Ishikawa (cell line): ENCODE results near the gene UNC5C.

ENCODE experiments used
- CEBPB ChIP-seq: IDR thresholded peaks from 2 replicates; pipeline ENCODE4 v1.6.1; 2012
- CREB1 ChIP-seq: IDR thresholded peaks from 2 replicates; pipeline ENCODE4 v1.6.1; 2012; ENCODE audit warnings: low read depth
- EGR1 ChIP-seq: IDR thresholded peaks from 2 replicates; pipeline ENCODE4 v1.6.1; 2012
- EP300 ChIP-seq: IDR thresholded peaks from 2 replicates; pipeline ENCODE4 v1.6.1; 2012; ENCODE audit warnings: borderline replicate concordance
- FOXM1 ChIP-seq: IDR thresholded peaks from 2 replicates; pipeline ENCODE4 v1.6.1; 2012; ENCODE audit warnings: low read depth, borderline replicate concordance
- NFIC ChIP-seq: IDR thresholded peaks from 2 replicates; pipeline ENCODE4 v1.6.1; 2012
- RAD21 ChIP-seq: IDR thresholded peaks from 2 replicates; pipeline ENCODE4 v1.6.1; 2012; ENCODE audit warnings: low read depth
- TAF1 ChIP-seq: IDR thresholded peaks from 2 replicates; pipeline ENCODE4 v1.6.1; 2012; ENCODE audit warnings: low read depth, mild to moderate bottlenecking
- TCF12 ChIP-seq: IDR thresholded peaks from 2 replicates; pipeline ENCODE4 v1.6.1; 2012; ENCODE audit warnings: low read depth
- TEAD4 ChIP-seq: IDR thresholded peaks from 2 replicates; pipeline ENCODE4 v1.6.1; 2012
- YY1 ChIP-seq: IDR thresholded peaks from 2 replicates; pipeline ENCODE4 v1.6.1; 2012; ENCODE audit warnings: low read depth
- ZBTB7A ChIP-seq: IDR thresholded peaks from 2 replicates; pipeline ENCODE4 v1.6.1; 2012; ENCODE audit warnings: low read depth
- TF ChIP-seq, protein P1 (sequence below): IDR thresholded peaks from 2 replicates; pipeline ENCODE4 v1.6.1; 2012; ENCODE audit warnings: low read depth, mild to moderate bottlenecking
- TF ChIP-seq, protein P2 (sequence below): IDR thresholded peaks from 2 replicates; pipeline ENCODE4 v1.6.1; 2012
- TF ChIP-seq, protein P3 (sequence below): IDR thresholded peaks from 2 replicates; pipeline ENCODE4 v1.6.1; 2012

UNC5C gene

DNA sequence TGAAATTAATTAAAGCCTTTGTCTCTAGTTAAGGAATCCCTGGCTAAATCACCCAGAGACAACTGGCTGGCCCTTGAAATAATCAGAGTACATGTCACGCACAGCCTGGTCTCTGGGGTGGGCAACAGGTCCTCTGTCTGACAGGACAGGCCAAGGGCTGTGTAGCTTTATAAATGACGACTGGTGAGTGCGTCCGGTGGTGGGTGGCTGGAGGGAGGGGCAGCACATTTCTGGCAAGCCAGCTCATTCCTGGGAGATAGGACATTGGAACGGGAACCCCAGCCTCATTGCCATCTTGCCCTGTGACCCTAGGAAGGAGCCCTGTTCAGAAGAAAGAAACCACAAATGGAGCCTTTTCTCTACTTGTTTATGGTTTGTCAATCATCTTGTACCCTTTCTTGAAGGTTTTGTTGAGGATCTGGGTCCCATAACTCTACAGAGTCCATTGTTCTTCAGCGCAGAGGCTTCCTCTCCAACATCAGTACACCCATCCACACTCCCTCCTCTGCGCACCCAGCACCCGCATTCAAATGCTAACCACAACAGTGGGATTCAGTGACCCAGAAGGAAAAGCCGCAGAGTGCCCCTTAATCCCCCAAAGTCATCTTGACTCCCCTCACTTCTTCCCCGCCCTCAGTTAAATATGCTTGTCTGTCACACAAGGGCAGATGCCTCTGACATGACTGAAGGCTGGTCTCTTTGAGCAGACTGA lies 368.1 kb downstream of the UNC5C start:
- TF ChIP-seq EP300, result no peak
- TF ChIP-seq TCF12, result no peak
- TF ChIP-seq, protein P1, sequence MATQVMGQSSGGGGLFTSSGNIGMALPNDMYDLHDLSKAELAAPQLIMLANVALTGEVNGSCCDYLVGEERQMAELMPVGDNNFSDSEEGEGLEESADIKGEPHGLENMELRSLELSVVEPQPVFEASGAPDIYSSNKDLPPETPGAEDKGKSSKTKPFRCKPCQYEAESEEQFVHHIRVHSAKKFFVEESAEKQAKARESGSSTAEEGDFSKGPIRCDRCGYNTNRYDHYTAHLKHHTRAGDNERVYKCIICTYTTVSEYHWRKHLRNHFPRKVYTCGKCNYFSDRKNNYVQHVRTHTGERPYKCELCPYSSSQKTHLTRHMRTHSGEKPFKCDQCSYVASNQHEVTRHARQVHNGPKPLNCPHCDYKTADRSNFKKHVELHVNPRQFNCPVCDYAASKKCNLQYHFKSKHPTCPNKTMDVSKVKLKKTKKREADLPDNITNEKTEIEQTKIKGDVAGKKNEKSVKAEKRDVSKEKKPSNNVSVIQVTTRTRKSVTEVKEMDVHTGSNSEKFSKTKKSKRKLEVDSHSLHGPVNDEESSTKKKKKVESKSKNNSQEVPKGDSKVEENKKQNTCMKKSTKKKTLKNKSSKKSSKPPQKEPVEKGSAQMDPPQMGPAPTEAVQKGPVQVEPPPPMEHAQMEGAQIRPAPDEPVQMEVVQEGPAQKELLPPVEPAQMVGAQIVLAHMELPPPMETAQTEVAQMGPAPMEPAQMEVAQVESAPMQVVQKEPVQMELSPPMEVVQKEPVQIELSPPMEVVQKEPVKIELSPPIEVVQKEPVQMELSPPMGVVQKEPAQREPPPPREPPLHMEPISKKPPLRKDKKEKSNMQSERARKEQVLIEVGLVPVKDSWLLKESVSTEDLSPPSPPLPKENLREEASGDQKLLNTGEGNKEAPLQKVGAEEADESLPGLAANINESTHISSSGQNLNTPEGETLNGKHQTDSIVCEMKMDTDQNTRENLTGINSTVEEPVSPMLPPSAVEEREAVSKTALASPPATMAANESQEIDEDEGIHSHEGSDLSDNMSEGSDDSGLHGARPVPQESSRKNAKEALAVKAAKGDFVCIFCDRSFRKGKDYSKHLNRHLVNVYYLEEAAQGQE, result no peak
- TF ChIP-seq, protein P2, sequence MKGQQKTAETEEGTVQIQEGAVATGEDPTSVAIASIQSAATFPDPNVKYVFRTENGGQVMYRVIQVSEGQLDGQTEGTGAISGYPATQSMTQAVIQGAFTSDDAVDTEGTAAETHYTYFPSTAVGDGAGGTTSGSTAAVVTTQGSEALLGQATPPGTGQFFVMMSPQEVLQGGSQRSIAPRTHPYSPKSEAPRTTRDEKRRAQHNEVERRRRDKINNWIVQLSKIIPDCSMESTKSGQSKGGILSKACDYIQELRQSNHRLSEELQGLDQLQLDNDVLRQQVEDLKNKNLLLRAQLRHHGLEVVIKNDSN, result no peak
- TF ChIP-seq ZBTB7A, result no peak
- TF ChIP-seq TEAD4, result no peak
- TF ChIP-seq, protein P3, sequence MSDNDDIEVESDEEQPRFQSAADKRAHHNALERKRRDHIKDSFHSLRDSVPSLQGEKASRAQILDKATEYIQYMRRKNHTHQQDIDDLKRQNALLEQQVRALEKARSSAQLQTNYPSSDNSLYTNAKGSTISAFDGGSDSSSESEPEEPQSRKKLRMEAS, result no peak
- TF ChIP-seq FOXM1, result no peak

DNA sequence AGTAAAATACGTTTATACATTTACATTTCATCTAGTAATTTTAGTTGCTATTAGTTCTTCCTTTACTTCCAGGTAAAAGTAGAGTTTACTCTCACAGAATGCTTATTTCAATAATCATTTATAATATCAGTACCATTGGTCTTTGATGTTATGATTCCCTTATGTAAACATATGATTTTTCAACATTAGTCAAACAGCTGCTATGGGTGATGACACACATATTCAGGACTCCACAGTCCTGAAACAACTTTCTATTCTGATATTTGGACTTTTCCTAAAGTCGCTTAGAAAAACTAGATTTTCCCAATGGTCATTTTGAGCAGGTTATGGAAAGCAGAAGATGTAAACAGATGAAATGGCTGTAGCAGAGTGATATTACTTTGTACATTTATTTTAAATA lies 369.8 kb downstream of the UNC5C start:
- TF ChIP-seq CEBPB (no peak), TAF1 (no peak), YY1 (no peak), TCF12 (no peak), EGR1 (no peak), FOXM1 (no peak), ZBTB7A (no peak), EP300 (no peak), NFIC (no peak), TEAD4 (no peak), CREB1 (no peak)
- TF ChIP-seq, protein P1, result no peak
- TF ChIP-seq, protein P2, result no peak
- TF ChIP-seq, protein P3, result no peak

DNA sequence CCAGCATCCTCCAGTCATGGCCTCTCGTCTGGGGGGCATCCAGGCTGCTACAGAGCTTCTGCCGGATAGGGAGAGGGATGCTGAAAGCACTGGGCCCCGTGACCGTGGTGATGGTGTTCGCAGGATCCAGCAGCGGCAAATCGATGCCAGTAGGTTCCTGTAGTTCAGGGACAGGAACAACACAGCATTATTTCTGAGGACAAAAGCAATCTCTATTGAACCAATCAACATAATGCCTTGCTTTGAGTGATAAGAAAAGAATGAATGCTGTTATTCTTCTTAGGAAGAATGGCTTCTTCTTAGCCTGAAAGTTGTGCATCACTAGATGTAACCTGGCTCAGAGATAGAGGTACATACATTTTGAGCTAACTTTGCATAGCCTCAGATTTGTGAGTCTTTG lies 378.6 kb downstream of the UNC5C start:
- TF ChIP-seq NFIC (no peak), ZBTB7A (no peak)

DNA sequence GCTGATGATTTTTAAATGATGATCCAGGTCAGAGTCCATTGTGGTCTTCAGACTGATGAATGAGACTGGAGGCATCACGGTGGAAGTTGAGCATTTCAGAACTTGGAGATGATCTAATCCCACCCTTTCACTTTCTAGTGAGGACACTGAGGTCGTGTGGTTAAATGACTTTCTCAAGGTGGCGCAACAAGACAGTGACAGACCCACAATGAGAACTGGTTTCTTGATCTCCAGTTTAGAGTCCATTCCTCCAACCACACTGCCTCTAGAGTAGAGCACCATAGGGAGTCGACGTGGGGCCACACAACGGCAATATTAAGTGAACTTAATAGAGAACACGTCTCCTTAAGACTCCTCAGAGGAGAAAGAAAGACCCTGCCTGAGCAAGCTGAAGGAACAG lies 381.0 kb downstream of the UNC5C start:
- TF ChIP-seq RAD21 (peak; percentile 15; the same call in 1 of the 2 replicates), TCF12 (no peak), CEBPB (no peak), FOXM1 (no peak), TEAD4 (no peak), EP300 (no peak)
- TF ChIP-seq, protein P1, result no peak

DNA sequence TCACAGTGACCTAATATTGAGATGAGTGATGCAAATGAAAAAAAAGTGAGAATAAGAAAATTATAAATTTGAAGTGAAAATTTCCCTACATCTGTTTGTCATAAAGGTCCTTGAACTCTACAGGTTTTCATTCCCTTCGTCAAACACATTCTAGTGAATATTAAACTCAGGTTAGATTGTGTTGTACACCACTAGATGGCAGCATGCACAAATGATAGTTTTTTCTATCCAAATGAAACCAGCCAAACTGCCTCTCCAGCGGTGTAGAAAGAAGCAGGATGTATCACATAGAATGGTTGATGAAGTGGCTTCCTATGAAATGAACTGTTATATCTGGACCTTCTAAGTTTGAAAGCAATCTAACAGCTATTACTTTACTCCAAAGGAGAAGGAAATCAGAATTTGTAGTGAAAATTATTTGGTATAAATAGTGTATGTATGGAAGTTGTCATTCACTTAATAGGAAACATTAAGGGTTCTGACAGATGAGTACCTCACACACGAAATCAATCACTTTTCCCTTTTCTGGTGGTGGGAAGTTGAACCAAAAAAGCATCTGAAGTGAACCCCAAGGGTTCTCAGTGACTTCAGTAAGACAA lies 382.7 kb downstream of the UNC5C start:
- peak; percentile 87 for TF ChIP-seq RAD21
- TF ChIP-seq EGR1, result no peak
